Mucosa of descending colon (tissue), 3 donors: ENCODE results near the gene ADAMTS9. TPM values are rescaled to one million over a fixed set of nuclear protein-coding genes. Genes with fewer than 3 reads are reported as not detected.

Experiments used
- ATAC-seq: fragments of 200-7000 bp; cut with Tn5 transposase; one replicate; pipeline ENCODE4 v1.9.1; 2020; ENCODE audit warnings: mild to moderate bottlenecking, moderate library complexity
- DNase-seq, 3 donors: peaks; one replicate each; pipeline ENCODE4 v3.0.0-alpha.2; 2020
- H3K36me3 ChIP-seq: fragments of 200-600 bp; one replicate; pipeline ENCODE4 v1.8.0; 2021; ENCODE audit warnings: low read depth, mild to moderate bottlenecking
- H3K4me1 ChIP-seq: fragments of 200-600 bp; one replicate; pipeline ENCODE4 v1.8.0; 2021; ENCODE audit warnings: low read depth, mild to moderate bottlenecking
- H3K4me3 ChIP-seq: fragments of 200-600 bp; one replicate; pipeline ENCODE4 v1.8.0; 2021; ENCODE audit warnings: mild to moderate bottlenecking
- H3K9me3 ChIP-seq: fragments of 200-600 bp; one replicate; pipeline ENCODE4 v1.8.0; 2021; ENCODE audit warnings: mild to moderate bottlenecking
- intact Hi-C, 2 donors: fragments of 100-400 bp; cut with DNase I in 1 of 2; cut with micrococcal nuclease in 1 of 2; formaldehyde crosslinking; loops; one replicate each; pipeline versions ENCODE4 v1.11.0 to v1.11.1; 2022; cut with DNase I, micrococcal nuclease
- total RNA-seq, 3 donors: library from RNA; stranded (reverse); fragmentation: NEBNext Ultra II Directional in 2 of 3; extraction: Animal tissue kit (Norgen Biotek cat#: 25700) in 2 of 3; gene quantifications; one replicate each; pipeline versions ENCODE4 v1.2.1 to v1.2.4, GENCODE V29; 2021 to 2023
- TF ChIP-seq, protein P1 (sequence below): fragments of 200-600 bp; IDR thresholded peaks from one replicate; pipeline ENCODE4 v1.8.0; 2022; ENCODE audit warnings: antibody characterized with exemption, mild to moderate bottlenecking
- donor health status: DM: no; HTN: no; CAD: no; lungs with moderate emphysema.
- donor health status: DM: no; HTN: no; CAD: no.
- donor health status: DM: no; HTN: yes; CAD: no.

Gene ADAMTS9
- total RNA-seq, 3 donors from 2014 or later, result 7.4 to 20.5 (median 20.1) TPM

DNA sequence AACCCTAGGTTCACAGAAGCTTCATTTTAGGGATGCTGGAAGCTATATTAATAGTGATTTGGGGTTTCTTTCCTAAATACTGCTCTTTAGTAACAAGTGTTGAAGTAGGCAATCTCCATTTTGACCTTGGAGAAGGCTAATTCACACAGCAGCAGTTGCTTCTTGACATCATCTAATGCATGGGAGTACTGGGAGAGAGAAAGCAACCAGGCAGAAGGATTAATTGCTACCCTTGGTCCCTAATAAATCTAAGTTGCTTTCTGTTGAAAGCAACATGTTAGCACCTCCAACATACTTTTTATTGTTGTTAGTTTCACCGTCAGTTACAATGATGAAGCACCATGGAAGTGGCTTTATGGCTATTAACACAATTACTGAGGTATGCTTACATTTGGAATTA is 96.2 kb downstream of the ADAMTS9 start:
- Histone ChIP-seq H3K9me3 (no peaks in the 10 kb centered on the region), H3K36me3 (no peaks in the 10 kb centered on the region), H3K4me3 (no peak overlapping the region), H3K4me1 (no peaks in the 10 kb centered on the region)
- ATAC-seq, result no peak
- DNase-seq, result no peak
- intact Hi-C loops, result no loop called here
- TF ChIP-seq, protein P1, sequence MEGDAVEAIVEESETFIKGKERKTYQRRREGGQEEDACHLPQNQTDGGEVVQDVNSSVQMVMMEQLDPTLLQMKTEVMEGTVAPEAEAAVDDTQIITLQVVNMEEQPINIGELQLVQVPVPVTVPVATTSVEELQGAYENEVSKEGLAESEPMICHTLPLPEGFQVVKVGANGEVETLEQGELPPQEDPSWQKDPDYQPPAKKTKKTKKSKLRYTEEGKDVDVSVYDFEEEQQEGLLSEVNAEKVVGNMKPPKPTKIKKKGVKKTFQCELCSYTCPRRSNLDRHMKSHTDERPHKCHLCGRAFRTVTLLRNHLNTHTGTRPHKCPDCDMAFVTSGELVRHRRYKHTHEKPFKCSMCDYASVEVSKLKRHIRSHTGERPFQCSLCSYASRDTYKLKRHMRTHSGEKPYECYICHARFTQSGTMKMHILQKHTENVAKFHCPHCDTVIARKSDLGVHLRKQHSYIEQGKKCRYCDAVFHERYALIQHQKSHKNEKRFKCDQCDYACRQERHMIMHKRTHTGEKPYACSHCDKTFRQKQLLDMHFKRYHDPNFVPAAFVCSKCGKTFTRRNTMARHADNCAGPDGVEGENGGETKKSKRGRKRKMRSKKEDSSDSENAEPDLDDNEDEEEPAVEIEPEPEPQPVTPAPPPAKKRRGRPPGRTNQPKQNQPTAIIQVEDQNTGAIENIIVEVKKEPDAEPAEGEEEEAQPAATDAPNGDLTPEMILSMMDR, result no peak

DNA sequence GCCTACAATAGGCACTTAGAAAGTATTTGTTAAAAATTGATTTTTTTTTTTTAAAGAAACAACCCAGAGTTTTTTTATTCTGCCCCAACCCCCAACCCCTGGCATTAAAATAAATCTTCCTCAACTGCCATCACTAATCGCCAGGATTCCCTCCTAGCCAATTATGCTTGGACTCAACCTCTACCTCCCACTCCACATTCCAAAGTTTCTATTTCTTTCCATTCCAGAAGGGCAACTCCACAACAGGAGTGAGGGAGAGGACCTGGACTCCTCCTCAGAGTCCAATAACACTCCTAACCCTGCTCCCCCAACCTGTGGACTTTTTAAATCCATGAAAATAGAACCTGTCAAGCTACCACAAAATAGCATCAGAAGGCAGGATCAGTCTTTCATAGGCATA is 99.4 kb downstream of the ADAMTS9 start:
- intact Hi-C loops, result no loop called here
- no peak overlapping the region for H3K4me3 ChIP-seq
- H3K9me3 ChIP-seq, result no peaks in the 10 kb centered on the region
- no peaks in the 10 kb centered on the region for H3K36me3 ChIP-seq
- TF ChIP-seq, protein P1, result no peak
- DNase-seq (no peak), ATAC-seq (no peak)
- H3K4me1 ChIP-seq, result no peaks in the 10 kb centered on the region

DNA sequence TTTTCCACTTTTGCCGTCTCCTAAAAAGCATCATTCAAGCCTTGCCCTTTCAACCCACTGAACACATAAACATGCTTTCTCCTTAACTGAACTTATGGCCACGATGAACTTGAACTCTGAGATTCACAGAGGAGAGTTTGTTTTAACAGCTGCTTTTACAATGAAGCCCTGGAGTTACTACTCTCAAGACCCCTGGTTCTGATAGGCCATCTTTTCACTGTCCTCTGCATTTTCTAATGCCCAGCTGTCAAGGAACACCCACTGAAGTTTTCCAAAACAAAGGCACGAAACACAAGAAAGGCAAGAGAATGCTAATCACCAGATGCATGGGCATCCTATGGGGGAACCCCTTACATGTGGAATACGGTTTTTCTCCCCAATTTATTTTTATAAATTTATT is 100.8 kb downstream of the ADAMTS9 start:
- Histone ChIP-seq H3K4me3 (no peak overlapping the region), H3K9me3 (no peaks in the 10 kb centered on the region), H3K4me1 (no peaks in the 10 kb centered on the region), H3K36me3 (no peaks in the 10 kb centered on the region)
- DNase-seq (no peak), ATAC-seq (no peak)
- intact Hi-C loops, result no loop called here
- TF ChIP-seq, protein P1, result no peak

DNA sequence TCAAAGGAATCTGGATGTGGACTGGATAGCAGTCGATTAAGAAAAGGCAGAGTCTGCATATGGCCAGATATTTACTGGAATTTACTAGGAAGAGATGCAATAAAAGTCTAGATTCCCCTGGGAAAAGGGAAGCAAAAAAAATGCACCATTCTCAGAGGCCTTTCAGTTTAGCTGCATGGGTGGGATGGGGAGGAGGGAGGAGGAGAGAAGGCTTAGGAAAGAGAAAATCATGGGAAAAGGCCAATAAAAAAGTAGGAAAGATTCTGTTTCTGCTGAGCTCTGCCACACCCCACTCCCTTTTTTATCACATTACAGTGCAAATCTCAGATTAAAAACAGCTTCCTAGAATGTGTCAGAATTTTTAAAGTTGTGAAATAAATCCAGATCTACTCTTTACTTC is 103.6 kb downstream of the ADAMTS9 start:
- intact Hi-C loops, result no loop called here
- H3K4me3 ChIP-seq, result no peak overlapping the region
- ATAC-seq (no peak), DNase-seq (no peak)
- H3K9me3 ChIP-seq, result no peaks in the 10 kb centered on the region
- no peaks in the 10 kb centered on the region for H3K36me3 ChIP-seq
- no peaks in the 10 kb centered on the region for H3K4me1 ChIP-seq
- TF ChIP-seq, protein P1, result no peak

DNA sequence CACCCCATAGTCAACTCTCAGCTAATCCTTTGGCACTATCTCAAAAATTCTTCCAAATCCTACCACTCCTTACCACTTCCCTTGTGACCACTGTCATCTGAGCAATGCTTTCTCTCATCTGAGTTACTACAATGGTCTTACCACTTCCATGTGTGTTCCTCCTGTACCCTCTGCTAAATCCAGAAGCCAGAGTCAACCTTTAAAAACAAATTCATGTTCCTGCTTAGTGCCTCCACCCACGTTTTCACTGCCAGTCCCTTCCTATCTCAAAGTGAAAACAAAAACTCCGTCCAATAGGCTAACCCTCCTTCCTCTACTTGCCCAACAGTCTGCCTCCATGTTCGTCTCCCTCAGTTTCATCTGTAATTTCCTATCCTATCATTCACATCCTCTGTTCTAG is 109.0 kb downstream of the ADAMTS9 start:
- intact Hi-C loops, result no loop called here
- Histone ChIP-seq H3K4me1 (no peaks in the 10 kb centered on the region), H3K9me3 (no peaks in the 10 kb centered on the region), H3K36me3 (no peaks in the 10 kb centered on the region), H3K4me3 (no peak overlapping the region)
- TF ChIP-seq, protein P1, result no peak
- ATAC-seq (no peak), DNase-seq (no peak)
